Activated naive CD4-positive, alpha-beta T cell treated with anti-CD3 and anti-CD28 coated beads, Interleukin-2, amount 50 U/mL, for 24 hours (primary cell): ENCODE results near the gene CENPO.

Source experiments
- H3K27ac Mint-ChIP-seq: one replicate; pipeline ENCODE4 v1.8.0; 2021; ENCODE audit warnings: mild to moderate bottlenecking, mixed read lengths
- H3K27me3 Mint-ChIP-seq: one replicate; pipeline ENCODE4 v1.8.0; 2021; ENCODE audit warnings: mixed read lengths
- H3K36me3 Mint-ChIP-seq: one replicate; pipeline ENCODE4 v1.8.0; 2021; ENCODE audit warnings: mixed read lengths
- H3K4me1 Mint-ChIP-seq: one replicate; pipeline ENCODE4 v1.8.0; 2021; ENCODE audit warnings: mixed read lengths
- H3K4me3 Mint-ChIP-seq: one replicate; pipeline ENCODE4 v1.8.0; 2021; ENCODE audit warnings: mild to moderate bottlenecking, mixed read lengths
- H3K9me3 Mint-ChIP-seq: one replicate; pipeline ENCODE4 v1.8.0; 2021; ENCODE audit warnings: mixed read lengths

The CENPO gene

DNA sequence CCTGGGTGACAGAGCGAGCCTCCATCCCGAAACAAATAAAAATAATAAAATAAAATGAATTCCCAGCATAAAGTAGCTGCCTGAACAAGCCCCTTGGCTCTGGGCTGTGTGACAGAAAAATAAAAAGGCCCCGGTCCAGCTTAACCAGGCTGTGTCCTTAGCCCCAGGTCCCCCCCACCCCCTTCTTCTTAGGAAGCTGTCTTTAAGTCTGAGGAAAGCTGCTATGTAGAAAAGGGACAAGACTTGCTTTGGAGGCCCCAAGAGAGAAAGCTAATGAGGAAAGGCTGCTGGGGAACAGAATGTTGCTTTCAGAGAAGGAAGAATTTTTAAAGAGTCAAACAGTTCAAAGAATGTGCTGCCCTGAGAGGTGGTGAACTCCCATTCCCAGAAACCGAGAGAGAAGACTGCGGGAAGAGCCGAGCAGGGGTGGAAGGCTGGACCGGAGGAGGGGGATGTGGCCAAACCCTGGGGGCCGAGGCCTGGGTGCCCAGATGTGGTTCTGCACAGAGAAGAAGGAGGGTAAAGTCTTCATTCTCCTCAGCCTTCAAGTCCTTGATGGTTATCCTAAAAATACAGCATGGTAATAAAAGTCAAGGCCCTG, 61.9 kb downstream of the CENPO start:
- Mint-ChIP-seq H3K27me3 (no peaks in the 10 kb centered on the region), H3K4me1 (no peaks in the 10 kb centered on the region), H3K36me3 (peaks cover 11% of the 10 kb centered on the region), H3K27ac (no peak overlapping the region), H3K9me3 (no peaks in the 10 kb centered on the region), H3K4me3 (no peak overlapping the region)

DNA sequence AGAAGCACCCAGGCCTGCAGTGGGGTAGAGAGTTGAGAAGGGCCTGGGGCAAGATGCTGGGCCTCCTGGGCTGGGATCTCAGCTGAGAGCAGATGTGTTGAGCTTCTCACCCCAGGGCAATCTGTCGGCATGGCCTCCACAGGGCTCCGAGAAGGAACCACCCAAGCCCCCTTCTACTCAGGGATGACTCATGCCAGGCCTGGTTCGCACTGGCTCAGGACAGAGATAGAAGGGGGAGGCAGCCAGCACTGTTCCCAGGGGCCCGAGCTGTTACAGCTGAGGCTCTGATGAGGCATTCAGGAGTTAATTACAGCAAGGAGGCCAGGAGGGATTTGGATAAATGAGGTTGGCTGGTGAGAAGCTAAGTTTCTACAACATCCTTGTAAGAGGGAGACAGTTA, 62.5 kb downstream of the CENPO start:
- Mint-ChIP-seq H3K4me3 (no peak overlapping the region), H3K36me3 (peaks cover 9% of the 10 kb centered on the region), H3K4me1 (no peaks in the 10 kb centered on the region), H3K9me3 (no peaks in the 10 kb centered on the region), H3K27me3 (no peaks in the 10 kb centered on the region), H3K27ac (no peak overlapping the region)

DNA sequence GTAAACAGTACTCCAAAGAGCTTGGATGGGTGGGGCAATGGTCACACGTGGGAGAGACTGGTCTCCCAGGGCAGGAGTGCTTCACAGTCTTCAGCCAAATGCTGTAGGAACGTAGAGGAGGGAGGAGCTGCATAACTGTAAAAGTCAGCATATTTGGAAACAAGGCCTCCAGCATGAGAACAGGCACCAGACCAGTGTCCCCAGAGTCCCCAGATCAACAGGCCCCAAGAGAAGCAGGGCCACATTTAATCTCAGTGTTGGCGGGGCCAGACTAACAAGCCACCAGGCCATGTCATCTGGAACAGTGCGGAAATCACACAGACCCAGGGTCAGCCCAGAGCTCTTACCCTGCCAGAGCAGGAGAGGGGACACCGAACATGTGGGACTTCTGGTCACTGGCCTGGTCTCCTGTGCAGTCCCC, 63.6 kb downstream of the CENPO start:
- peaks cover 8% of the 10 kb centered on the region for H3K36me3 Mint-ChIP-seq
- no peaks in the 10 kb centered on the region for H3K9me3 Mint-ChIP-seq
- H3K27ac Mint-ChIP-seq: no peak overlapping the region
- H3K27me3 Mint-ChIP-seq: no peaks in the 10 kb centered on the region
- no peak overlapping the region for H3K4me3 Mint-ChIP-seq
- H3K4me1 Mint-ChIP-seq: no peaks in the 10 kb centered on the region

DNA sequence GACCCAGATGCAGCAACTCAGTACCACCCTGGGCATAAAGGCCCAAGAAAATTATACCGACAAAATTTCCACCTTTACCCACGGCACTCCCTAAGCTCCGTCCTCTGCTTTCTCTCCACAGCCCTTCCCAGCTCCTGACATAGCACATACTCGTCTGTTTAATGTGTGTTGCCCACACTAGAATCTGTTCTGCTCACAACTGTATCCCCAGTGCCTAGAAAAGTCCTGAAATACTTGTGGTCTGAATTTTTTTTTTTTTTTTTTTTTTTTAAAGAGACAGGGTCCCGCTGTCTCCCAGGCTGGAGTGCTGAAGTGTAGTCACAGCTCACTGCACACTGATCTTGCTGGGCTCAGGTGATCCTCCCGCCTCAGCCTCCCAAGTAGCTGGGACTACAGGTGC, 64.5 kb downstream of the CENPO start:
- peaks cover 8% of the 10 kb centered on the region for H3K36me3 Mint-ChIP-seq
- H3K27me3 Mint-ChIP-seq: no peaks in the 10 kb centered on the region
- no peak overlapping the region for H3K27ac Mint-ChIP-seq
- H3K4me1 Mint-ChIP-seq: no peaks in the 10 kb centered on the region
- no peak overlapping the region for H3K4me3 Mint-ChIP-seq
- no peaks in the 10 kb centered on the region for H3K9me3 Mint-ChIP-seq

DNA sequence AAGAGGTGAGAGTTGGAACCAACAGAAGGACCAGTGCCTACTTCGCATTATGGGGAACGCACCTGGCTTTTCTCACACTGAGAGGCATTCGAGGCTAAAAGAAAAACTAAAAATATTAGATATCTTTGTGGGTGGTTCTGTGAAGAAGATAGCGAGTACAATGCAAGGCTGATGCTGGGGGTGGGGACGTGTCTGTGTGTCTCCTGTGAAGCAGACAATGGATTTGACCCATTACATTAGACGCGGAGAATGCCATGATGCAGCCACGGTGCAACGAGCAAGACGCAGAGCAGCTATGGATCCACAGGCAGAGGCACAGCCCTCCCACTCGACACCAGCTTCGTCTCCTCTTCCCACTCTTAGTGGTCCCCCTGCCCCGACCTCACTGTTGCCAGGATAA, 65.8 kb downstream of the CENPO start:
- H3K27ac Mint-ChIP-seq: no peak overlapping the region
- H3K27me3 Mint-ChIP-seq: no peaks in the 10 kb centered on the region
- peaks cover 8% of the 10 kb centered on the region for H3K36me3 Mint-ChIP-seq
- no peak overlapping the region for H3K4me3 Mint-ChIP-seq
- H3K9me3 Mint-ChIP-seq: no peaks in the 10 kb centered on the region
- no peaks in the 10 kb centered on the region for H3K4me1 Mint-ChIP-seq

DNA sequence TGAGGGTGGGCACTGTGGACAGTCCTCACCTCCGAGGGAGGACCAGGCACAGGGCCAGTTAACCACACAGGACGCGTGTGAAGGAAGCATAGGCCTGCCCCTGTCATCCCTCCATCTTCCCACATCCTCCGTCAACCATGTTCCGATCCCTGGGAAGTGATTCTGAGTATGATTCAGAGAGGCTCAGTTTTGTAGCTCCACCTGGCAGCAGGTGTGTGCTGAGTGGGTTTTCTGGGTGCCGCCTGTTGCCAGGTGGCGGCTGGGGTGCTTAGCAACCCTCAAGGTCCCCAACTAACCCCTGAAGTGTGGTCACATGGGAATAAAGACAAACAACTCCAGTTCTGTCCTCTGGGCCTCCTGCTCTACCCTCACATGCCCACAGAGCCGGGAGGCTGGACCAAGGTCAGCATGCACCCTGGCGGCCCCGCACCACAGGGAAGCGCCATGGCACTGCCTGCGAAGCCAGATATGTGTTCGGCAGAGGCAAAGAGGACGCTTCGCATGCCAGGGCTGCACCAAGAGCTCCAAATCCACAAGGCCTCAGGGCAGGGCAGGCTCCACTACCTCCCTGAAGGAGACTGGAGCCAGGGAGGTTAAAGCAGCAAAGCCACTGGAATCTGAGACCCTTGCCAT, 66.9 kb downstream of the CENPO start:
- H3K27me3 Mint-ChIP-seq: no peaks in the 10 kb centered on the region
- H3K36me3 Mint-ChIP-seq: peaks cover 4% of the 10 kb centered on the region
- no peak overlapping the region for H3K27ac Mint-ChIP-seq
- H3K9me3 Mint-ChIP-seq: no peaks in the 10 kb centered on the region
- no peak overlapping the region for H3K4me3 Mint-ChIP-seq
- no peaks in the 10 kb centered on the region for H3K4me1 Mint-ChIP-seq

DNA sequence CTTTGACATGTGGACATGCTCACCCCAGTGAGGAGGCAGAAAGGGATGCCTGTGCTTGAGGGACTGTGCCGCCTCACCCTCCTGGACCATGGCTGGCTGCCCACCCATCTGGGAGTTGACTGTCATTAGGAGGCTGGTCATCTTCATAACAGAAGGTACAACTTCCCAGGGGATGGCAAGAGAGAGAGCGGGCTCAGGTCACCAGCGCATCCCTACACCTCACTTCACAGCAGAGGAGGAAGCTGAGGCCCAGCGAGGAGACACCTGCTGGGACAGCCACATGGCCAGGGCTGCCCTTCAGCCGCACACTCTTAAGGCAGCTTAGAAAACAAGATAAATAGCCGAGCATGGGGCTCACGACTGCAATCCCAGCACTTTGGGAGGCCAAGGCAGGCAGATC, 67.4 kb downstream of the CENPO start:
- Mint-ChIP-seq H3K27ac (no peak overlapping the region), H3K9me3 (no peaks in the 10 kb centered on the region), H3K36me3 (peaks cover 3% of the 10 kb centered on the region), H3K27me3 (no peaks in the 10 kb centered on the region), H3K4me3 (no peak overlapping the region), H3K4me1 (no peaks in the 10 kb centered on the region)

DNA sequence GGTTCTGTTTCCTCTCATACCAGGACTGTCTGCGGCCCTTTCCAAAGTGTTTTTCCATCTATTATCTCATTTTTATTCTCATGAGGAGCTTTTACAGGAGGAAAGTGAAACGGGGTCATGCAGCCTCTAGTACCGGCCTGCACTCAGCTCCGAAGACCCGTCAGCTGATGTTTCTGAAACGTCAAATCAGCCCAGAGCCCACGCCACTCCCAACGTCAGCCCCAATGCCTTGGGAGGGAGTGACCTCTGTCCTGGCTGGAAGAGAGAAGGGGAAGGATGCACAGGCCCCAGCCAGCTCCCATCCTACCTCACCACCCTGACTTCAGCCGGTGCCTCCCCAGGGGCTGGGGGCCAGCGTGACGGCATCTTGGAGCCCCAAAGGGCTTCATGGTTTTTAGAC, 68.3 kb downstream of the CENPO start:
- no peaks in the 10 kb centered on the region for H3K9me3 Mint-ChIP-seq
- no peaks in the 10 kb centered on the region for H3K4me1 Mint-ChIP-seq
- H3K27me3 Mint-ChIP-seq: no peaks in the 10 kb centered on the region
- H3K4me3 Mint-ChIP-seq: no peak overlapping the region
- H3K36me3 Mint-ChIP-seq: peaks cover 3% of the 10 kb centered on the region
- H3K27ac Mint-ChIP-seq: no peak overlapping the region

DNA sequence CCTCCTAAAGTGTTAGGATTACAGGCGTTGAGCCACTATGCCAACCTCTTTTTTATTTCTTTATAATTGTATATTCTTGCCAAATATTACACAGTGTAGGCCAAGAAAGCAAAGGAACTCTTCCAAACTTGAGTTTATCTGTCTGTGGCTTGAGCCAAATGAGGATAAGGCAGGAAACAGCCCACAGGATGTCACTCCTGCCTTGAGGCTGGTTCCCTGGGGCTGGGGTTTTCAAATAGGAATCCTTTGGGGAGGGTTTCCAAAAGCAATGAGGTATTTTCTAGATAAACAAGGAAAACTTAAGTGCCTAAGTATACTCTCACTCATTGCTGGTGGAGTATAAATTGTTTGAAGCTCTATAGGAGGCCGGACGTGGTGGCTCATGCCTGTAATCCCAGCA, 70.4 kb downstream of the CENPO start:
- Mint-ChIP-seq H3K27ac (no peak overlapping the region), H3K4me1 (no peaks in the 10 kb centered on the region), H3K9me3 (no peaks in the 10 kb centered on the region), H3K4me3 (no peak overlapping the region), H3K36me3 (peaks cover 7% of the 10 kb centered on the region), H3K27me3 (no peaks in the 10 kb centered on the region)

DNA sequence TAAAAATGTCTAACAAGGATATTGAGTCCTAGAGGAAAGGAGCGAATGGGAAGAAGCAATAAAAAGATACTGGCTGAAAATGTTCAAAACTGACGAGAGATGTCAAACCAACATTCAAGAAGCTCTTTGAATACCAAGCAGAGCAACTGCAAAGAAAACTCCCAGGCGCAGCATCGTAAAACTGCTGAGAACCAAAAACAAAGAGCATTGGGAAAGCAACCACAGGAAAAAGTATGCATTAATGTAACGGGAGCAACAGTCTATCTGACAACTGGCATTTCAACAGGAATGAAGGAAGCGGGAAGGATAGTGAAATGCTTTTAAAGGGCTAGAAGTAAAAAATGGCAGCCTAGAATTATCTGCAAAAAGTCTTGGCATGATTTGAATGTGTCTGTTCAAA, 73.7 kb downstream of the CENPO start:
- Mint-ChIP-seq H3K4me1 (no peaks in the 10 kb centered on the region), H3K27ac (no peak overlapping the region), H3K36me3 (peaks cover 9% of the 10 kb centered on the region)

DNA sequence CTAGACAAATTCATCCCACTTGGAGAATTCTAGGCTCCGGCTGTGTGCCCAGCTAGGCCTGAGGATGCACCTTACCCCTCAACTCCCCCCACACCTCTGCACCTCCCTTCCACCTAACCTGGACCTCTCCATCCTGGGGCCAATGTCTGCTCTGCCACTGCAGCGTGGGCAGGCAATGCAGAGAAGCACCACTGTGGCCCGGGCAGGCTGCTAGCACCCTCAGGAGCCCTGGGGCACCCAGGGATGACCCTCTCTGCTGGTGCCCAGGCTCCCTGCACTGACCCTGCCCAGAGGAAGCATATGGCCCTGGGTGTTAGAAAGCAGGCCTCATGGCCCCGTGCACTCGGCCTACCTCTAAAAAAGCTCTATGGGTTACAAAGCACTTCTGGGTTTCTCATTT, 77.2 kb downstream of the CENPO start:
- no peak overlapping the region for H3K4me3 Mint-ChIP-seq
- no peak overlapping the region for H3K27ac Mint-ChIP-seq
- no peaks in the 10 kb centered on the region for H3K27me3 Mint-ChIP-seq
- no peaks in the 10 kb centered on the region for H3K4me1 Mint-ChIP-seq
- H3K9me3 Mint-ChIP-seq: no peaks in the 10 kb centered on the region
- H3K36me3 Mint-ChIP-seq: peaks cover 9% of the 10 kb centered on the region

More for the DNA sequence above, 73.7 kb downstream of the CENPO start:
- Mint-ChIP-seq H3K27me3 (no peaks in the 10 kb centered on the region), H3K9me3 (no peaks in the 10 kb centered on the region), H3K4me3 (no peak overlapping the region)

DNA sequence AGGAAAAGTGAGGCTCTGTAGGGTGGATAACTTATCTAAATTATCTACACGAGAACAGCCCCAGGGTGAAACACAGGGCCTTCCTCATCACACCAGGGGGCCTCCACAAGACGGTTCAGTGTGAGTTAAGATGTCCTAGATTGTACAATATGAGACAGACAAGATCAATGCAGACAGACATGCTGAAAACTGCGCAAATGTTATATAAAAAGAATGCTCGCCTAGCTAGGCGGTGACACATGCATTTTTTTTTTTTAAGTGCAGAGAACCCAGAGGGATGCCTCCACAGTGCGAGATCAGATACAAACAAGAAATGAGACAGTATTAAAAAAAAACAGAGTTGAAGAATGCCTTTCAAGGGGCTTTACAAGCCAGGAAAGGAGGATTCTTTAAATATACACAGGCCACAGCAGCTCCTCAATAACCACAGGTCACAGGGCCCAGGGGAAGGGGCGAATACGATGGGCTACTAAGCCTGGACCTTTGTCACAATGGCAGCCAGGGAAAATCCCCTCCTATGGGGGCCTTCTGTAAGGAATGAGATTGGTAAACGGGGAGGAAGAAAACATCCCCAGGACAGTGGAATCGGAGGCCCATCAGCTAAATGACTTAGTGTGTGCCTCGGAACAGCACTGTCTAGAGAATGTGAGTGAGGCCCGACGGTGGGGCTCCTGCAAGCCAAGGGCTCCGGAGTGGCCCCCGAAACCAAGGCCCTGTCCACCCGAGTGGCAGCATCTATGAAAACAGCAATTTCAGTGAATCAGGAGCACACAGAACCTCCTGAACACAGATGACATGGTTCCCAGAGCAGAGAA, 77.9 kb downstream of the CENPO start:
- no peak overlapping the region for H3K4me3 Mint-ChIP-seq

DNA sequence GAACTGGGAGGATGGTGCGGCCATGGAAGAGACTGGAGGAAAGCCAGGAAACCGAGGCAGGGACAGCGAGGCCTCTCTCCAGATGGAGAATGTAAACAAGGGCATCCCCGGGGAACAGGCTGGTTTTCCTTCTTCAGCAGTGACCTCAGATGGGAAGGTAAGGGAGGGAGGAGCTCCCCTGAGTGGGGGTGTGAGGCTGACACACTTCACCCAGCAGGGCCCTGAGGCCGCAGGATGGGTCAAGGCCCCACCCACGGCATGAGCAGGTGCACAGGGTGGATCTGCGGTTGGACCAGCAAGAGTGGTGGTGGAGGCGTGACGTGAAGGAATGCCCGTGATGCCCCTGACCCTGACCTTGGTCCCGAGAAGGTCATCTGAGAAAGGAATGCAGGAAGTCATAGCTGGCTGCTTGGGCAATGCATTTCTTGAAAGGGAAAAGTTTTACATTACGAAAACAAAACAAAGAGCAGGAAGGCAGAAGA, 78.7 kb downstream of the CENPO start:
- no peaks in the 10 kb centered on the region for H3K4me1 Mint-ChIP-seq
- no peak overlapping the region for H3K27ac Mint-ChIP-seq
- H3K9me3 Mint-ChIP-seq: no peaks in the 10 kb centered on the region
- no peak overlapping the region for H3K4me3 Mint-ChIP-seq
- H3K36me3 Mint-ChIP-seq: peaks cover 7% of the 10 kb centered on the region
- H3K27me3 Mint-ChIP-seq: no peaks in the 10 kb centered on the region

More for the DNA sequence above, 77.9 kb downstream of the CENPO start:
- no peak overlapping the region for H3K27ac Mint-ChIP-seq
- H3K27me3 Mint-ChIP-seq: no peaks in the 10 kb centered on the region
- peaks cover 9% of the 10 kb centered on the region for H3K36me3 Mint-ChIP-seq
- H3K9me3 Mint-ChIP-seq: no peaks in the 10 kb centered on the region
- H3K4me1 Mint-ChIP-seq: no peaks in the 10 kb centered on the region
